Fibroblast of lung (primary cell): ENCODE results near the gene FLT3.

ENCODE experiments used
- EZH2 ChIP-seq: IDR thresholded peaks from 2 replicates; pipeline ENCODE4 v1.5.1; 2012; ENCODE audit warnings: low read length, control low read depth, mild to moderate bottlenecking; ENCODE audit errors: missing control alignments
- TF ChIP-seq, protein P1 (sequence below), 2 donors: IDR thresholded peaks in 1 of 2; conservative IDR thresholded peaks in 1 of 2; 1 replicate in 1 of 2; 2 replicates in 1 of 2; pipeline ENCODE4 v1.5.1; 2011 to 2012; ENCODE audit warnings: low read length in 2 of 2, control low read depth in 1 of 2, inconsistent platforms in 1 of 2, low read depth in 1 of 2, mild to moderate bottlenecking in 1 of 2

DNA sequence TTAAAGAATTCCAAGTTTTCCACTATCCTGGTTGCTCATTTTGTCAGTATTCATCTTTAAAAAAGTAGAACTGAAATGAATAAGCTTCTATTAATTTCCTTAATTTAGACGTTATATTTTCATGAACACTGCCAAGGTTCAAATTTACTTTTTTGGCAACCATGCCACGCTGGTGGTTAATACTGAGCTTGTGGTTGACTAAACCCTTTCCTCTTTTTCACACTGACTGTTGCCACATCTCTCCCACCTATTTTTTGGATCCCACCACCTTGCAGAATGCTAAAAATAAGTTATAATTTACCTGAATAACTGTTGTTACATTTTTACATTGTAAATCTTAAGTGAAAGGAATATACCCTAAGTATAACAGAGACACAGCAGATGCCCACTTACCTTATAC, 45.0 kb downstream of the FLT3 start:
- TF ChIP-seq, protein P1, sequence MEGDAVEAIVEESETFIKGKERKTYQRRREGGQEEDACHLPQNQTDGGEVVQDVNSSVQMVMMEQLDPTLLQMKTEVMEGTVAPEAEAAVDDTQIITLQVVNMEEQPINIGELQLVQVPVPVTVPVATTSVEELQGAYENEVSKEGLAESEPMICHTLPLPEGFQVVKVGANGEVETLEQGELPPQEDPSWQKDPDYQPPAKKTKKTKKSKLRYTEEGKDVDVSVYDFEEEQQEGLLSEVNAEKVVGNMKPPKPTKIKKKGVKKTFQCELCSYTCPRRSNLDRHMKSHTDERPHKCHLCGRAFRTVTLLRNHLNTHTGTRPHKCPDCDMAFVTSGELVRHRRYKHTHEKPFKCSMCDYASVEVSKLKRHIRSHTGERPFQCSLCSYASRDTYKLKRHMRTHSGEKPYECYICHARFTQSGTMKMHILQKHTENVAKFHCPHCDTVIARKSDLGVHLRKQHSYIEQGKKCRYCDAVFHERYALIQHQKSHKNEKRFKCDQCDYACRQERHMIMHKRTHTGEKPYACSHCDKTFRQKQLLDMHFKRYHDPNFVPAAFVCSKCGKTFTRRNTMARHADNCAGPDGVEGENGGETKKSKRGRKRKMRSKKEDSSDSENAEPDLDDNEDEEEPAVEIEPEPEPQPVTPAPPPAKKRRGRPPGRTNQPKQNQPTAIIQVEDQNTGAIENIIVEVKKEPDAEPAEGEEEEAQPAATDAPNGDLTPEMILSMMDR (conservative IDR thresholded peaks at IDR 0.05 in 1 of 2, IDR thresholded peaks at IDR 0.05 in 1 of 2; ENCODE audit: low read depth in 1 of 2, low read length in 2 of 2) = no peak
- no peak for TF ChIP-seq EZH2
